Measurements from ENCODE around the gene FAM209B.
"Not testable (repeated sequence)": the region's sequence is repeated elsewhere in the genome, so short reads cannot be mapped to it uniquely, and the experiment has no call there.

FAM209B gene

GRCh38 chr20:56532946-56533345 lies at the start of gene FAM209B:
Gene FAM209B, plus strand, starts transcription at chr20:56533246. Its CDS starts 96 bp downstream, at chr20:56533342.
- DNase-seq, result not testable (repeated sequence)

GRCh38 chr20:56483970-56484369 lies 49.1 kb upstream of the FAM209B start:
- DNase-seq, result no peak

- DNase-seq, result no peak
Measured at GRCh38 chr20:56487216-56487615, 45.8 kb upstream of the FAM209B start.

- DNase-seq, result no peak
Measured at GRCh38 chr20:56488566-56488965, 44.5 kb upstream of the FAM209B start.

GRCh38 chr20:56501116-56501515 lies 31.9 kb upstream of the FAM209B start:
- no peak for DNase-seq

- DNase-seq, result no peak
Measured at GRCh38 chr20:56503916-56504315, 29.1 kb upstream of the FAM209B start.

GRCh38 chr20:56504373-56505005 lies 28.6 kb upstream of the FAM209B start:
- peak; percentile 12 for DNase-seq

GRCh38 chr20:56506103-56506502 lies 26.9 kb upstream of the FAM209B start:
- DNase-seq, result no peak

GRCh38 chr20:56511926-56512325 lies 21.1 kb upstream of the FAM209B start:
- no peak for DNase-seq

- DNase-seq, result no peak
Measured at GRCh38 chr20:56513161-56514150, 19.6 kb upstream of the FAM209B start.

GRCh38 chr20:56516631-56517030 lies 16.4 kb upstream of the FAM209B start:
- DNase-seq, result no peak

- DNase-seq, result no peak
Measured at GRCh38 chr20:56517211-56517610, 15.8 kb upstream of the FAM209B start.

- no peak for DNase-seq
Measured at GRCh38 chr20:56517641-56518040, 15.4 kb upstream of the FAM209B start.

GRCh38 chr20:56518126-56518525 lies 14.9 kb upstream of the FAM209B start:
- DNase-seq, result no peak

- DNase-seq, result no peak
Measured at GRCh38 chr20:56518721-56519398, 14.2 kb upstream of the FAM209B start.

- no peak for DNase-seq
Measured at GRCh38 chr20:56519551-56519950, 13.5 kb upstream of the FAM209B start.

GRCh38 chr20:56520180-56520579 lies 12.9 kb upstream of the FAM209B start:
- no peak for DNase-seq

- DNase-seq, result not testable (repeated sequence)
Measured at GRCh38 chr20:56520746-56521354, 12.2 kb upstream of the FAM209B start.

GRCh38 chr20:56522311-56522710 lies 10.7 kb upstream of the FAM209B start:
- no peak for DNase-seq

GRCh38 chr20:56524444-56524843 lies 8.6 kb upstream of the FAM209B start, which contains the start of gene FAM209A:
Gene FAM209A, plus strand, starts transcription at chr20:56524744. Its CDS starts 65 bp downstream, at chr20:56524809.
- not testable (repeated sequence) for DNase-seq

- no peak for DNase-seq
Measured at GRCh38 chr20:56527521-56527920, 5.5 kb upstream of the FAM209B start.

- no peak for DNase-seq
Measured at GRCh38 chr20:56537997-56538396, 5.0 kb downstream of the FAM209B start.

GRCh38 chr20:56540415-56540814 lies 7.4 kb downstream of the FAM209B start:
- no peak for DNase-seq
